T47D (cell line): ENCODE data around the gene FYCO1.
"Not testable (repeated sequence)": the region's sequence is repeated elsewhere in the genome, so short reads cannot be mapped to it uniquely, and the experiment has no call there.

ENCODE experiments used
- DNase-seq, 2 experiments: peaks; one replicate each; pipeline versions ENCODE4 v3.0.0 to v3.0.0-alpha.2; 2011 to 2012; ENCODE audit warnings: low read depth in 1 of 2, low spot score in 1 of 2
- JUND ChIP-seq: IDR thresholded peaks from 2 replicates; pipeline ENCODE4 v1.6.1; 2012; ENCODE audit warnings: low read depth
- in situ Hi-C: cut with HindIII; loops from 2 replicates; pipeline ENCODE4 v1.10.0; 2016; ENCODE audit warnings: low sequenced_read_pairs, low pct_unique_long_range_greater_than_20kb

FYCO1 gene

DNA sequence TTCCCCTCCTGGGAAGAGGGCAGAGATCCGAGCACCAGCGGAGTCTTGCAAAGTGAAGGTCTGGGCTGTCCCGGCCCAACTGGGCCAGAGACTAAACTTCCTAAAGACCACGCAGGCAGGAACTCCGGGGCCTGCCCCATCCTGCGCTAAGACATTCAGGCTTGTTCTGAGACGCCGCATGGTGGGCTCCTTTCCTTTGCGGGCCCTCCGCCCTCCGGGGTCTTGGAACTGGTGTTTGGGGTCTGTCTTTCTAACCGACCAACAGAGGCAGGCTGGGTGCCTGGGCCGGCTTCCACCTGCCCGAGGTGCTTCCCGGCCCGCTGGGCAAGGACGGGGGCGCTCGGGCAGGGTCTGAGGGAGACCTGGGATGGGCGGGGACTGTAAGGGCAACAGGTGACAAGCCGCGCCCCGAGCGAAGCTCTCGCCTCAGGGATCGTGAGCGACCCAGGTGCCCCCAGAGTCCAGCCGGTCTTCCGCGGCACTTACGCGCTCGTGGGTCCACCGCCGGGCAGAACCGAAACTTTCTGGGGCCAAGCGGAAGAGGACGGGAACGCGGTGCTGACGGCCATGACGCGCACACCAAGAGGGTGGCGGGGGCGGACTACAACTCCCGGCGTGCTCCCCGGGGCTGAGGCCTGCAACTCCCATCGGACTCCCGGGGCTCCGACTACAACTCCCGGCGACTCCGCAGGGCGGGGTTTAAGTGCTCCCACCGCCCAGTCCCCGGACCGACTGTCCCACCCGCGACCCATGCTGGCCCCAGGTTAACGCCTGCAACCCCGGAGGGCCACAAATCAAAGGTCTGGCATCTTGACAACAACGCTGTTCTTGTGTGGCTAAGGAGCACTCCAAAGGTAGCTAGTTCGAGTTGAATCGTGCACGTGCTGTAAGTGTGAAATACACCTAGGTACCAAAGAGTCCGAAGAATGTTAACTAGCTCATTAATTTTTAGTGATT lies at the start of gene FYCO1:
Gene FYCO1 (minus strand): TSS at position 589 of the 957 bp plus-strand sequence. CDS start 10,914 bp downstream, outside the sequence.
- TF ChIP-seq JUND = no peak
- in situ Hi-C loops = no loop called here
- peak; percentile 90 for DNase-seq

DNA sequence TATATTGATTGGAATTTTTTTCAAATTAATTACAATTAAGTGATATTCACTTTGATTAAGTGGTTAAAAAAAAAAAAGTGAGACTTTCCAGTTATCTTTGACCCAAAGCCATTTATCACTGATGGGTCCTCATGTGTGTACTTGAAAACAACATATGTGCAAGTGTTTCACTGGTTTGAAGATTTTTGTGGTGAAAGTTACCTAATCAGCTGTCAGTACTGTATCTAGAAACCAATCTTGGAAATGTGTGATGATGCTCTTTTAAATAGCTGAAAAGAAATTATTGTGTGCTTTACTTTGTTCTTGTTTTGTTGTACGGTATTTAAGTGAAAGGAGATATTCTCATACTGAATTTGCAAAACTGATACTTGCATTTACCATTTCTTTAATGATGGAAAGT lies 43.3 kb upstream of the FYCO1 start:
- in situ Hi-C loops = no loop called here
- no peak for TF ChIP-seq JUND

DNA sequence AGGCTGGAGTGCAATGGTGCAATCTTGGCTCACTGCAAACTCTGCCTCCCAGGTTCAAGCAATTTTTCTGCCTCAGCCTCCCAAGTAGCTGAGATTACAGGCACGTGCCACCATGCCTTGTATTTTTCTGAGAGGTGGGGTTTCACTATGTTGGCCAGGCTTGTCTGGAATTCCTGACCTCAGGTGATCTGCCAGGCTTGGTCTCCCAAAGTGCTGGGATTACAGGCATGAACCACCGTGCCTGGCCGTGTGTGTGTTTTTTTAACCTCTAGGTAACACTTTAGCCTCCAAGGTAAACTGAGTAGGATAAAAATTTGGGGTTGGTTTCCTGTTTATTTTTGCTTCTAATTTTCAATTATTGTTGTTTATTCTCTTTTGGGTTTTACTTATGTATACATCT lies 42.4 kb upstream of the FYCO1 start:
- DNase-seq, in situ Hi-C loops: not testable (repeated sequence)

More for the DNA sequence above, 43.3 kb upstream of the FYCO1 start:
- no peak for DNase-seq

DNA sequence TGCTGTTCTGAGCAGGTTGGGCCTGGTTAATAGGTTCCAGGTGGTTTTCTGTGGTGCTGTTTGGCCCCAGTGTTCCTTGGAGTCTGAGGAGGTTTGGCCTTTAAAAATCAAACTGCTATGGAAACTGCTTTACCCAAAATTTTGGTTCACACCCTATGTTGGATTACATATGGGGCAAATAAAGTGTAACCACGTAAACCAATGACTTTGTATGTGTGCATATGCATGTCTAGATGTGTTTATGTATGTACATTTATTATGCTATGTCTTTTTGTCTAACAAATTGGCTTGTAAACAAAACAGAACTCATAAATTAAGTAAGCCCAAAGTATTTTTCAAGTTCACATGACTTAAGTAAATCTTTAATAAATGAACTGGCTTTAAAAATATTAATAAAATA lies 40.6 kb upstream of the FYCO1 start:
- DNase-seq = no peak
- TF ChIP-seq JUND = no peak
- in situ Hi-C loops = no loop called here

DNA sequence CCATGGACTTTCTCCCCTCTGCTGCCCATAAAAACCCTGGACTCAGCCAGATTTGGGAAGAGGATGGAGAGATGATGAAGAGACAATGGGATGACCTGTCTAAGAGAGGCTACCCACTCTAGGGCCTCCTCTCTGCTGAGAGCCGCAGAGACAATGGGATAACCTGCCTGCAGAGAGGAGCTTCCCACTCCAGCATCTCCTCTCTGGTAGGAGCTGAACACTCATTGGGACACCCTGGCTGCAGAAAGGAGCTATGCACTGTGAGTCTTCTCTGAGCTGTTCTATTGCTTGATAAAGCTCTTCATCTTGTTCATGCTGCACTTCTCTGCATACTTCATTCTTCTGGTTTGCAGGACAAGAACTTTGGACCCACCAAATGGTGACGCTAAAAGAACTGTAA lies 36.1 kb upstream of the FYCO1 start:
- DNase-seq = no peak
- in situ Hi-C loops = no loop called here
- no peak for TF ChIP-seq JUND

DNA sequence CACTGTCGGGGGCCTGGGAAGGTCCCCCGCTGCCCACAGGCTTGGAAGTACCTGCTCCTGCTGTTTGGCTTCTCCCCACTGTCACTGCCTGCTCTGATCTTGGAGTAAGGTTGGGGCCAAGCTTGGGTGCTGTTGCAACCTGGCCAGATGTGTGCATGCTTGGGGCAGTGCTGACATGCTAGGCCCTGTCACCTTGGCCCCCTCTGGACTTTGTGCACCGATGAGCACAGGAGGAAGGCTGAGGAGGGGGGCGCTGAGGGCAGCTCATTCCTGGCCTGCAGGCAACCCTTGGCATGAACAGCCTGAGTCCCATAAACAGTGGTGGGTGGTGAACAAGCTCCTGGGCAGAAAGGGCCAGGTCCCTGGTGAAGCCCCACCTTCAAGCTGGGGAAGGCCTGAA lies 35.6 kb upstream of the FYCO1 start:
- TF ChIP-seq JUND = no peak
- DNase-seq = no peak
- in situ Hi-C loops = no loop called here

DNA sequence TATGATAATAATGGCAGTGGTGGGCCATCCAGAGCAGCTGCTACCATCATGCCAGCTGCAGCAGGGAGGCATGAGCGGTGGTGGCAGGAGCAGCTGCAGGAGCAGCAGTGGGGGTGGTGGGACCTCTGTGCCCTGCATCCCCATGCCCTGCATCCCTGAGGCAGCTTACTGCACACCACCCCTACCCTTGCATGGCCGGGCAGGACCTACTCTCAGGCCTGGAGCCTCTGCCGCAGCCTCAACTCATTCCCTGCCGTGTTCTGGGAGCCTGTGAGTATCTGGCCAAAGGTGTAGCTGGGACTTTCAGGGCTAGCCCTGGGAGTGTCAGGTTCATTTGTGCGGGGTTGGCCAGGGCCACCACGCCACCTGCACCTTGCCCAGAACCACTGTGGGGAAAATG lies 35.0 kb upstream of the FYCO1 start:
- in situ Hi-C loops = no loop called here

DNA sequence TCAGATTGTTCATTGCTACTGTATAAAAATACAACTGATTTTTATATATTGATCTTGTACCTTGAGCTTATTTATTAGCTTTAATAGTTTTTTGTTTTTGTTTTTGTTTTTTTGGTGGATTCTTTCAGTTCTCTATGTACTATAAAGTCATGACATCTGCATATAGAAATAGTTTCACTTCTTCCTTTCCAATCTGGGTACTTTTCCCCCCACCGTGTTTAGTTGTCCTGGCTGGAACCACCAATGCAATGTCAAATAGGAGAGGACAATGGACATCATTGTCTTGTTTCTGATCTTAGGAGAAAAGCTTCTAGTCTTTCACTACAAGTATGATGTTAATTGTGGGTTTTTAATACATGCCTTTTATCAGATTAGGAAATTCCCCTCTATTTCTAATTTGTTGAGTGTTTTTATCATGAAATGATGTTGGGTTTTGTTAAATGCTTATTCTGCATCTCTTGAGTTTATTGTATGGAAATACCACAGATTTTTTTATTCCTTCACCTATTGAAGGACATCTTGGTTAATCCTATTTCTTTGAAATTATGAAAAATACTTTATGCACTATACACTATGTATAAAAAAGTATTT lies 34.4 kb upstream of the FYCO1 start:
- in situ Hi-C loops = no loop called here
- no peak for TF ChIP-seq JUND
- no peak for DNase-seq

More for the DNA sequence above, 35.0 kb upstream of the FYCO1 start:
- no peak for TF ChIP-seq JUND
- no peak for DNase-seq

DNA sequence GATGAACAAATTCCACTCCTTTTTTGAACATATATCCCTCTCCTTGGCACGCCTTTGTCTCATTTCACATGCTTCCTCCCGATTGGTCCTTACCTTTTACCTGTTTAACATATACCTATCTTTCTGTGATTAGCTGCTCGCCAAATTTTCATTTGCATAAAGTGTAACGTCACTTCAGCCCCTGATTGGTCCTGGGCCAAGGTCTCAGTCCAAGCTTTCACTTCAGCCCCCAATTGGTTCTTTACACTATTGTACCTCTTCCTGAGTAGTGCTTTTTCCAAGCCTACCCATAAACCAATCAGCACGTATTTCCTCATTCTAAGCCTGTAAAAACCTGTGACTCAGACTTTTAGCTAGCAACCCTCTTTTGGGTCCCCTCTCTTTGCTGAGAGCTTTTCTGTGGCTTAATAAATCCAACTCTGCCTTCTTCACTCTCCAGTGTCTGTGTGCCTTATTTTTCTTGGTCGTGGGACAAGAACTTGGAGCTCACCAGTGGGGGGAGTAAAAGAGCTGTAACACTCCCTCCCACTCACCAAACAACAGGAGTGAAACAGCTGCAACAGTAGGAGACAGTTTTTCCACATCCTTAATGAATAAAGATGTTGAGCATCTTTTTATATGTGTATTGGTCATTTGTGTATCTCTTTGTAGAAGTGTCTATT lies 32.2 kb upstream of the FYCO1 start:
- no peak for TF ChIP-seq JUND
- in situ Hi-C loops = no loop called here
- DNase-seq = peak in 1 of 2 experiments; percentile 30

DNA sequence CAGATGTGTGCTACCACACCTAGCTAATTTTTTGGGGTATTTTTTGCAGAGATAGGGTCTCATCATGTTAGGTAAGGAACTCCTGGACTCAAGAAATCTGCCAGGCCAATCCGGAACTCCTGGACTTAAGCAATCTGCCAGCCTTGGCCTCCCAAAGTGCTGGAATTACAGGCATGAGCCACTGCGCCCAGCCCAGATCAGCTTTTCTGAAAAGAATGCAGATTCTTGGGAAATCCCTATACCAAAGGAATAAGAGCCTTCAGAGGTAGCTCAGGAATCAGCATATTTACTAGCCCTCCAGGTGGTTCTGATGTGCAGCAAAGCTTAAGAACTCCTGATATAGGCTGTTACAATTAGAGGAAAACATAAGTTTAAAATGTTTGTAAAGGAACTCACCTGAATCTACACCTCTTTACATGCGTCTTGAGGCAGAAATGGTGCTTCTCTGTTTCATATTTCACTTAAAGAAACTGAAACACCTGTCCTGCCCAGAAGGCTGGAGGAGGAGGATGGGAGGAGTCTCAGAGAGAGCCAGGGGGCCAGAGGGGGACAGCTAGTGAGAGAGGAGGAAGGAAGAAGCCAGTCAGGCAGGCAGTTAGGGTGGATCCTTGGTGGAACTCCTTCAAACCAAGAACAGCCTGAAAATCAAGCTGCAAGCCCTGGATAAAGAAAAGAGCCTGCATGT lies 31.5 kb upstream of the FYCO1 start, which contains the start of gene XCR1:
Gene XCR1 (minus strand): TSS at position 463 of the 685 bp plus-strand sequence. CDS start 5,536 bp downstream, outside the sequence.
- no peak for TF ChIP-seq JUND
- in situ Hi-C loops = no loop called here
- DNase-seq = no peak

DNA sequence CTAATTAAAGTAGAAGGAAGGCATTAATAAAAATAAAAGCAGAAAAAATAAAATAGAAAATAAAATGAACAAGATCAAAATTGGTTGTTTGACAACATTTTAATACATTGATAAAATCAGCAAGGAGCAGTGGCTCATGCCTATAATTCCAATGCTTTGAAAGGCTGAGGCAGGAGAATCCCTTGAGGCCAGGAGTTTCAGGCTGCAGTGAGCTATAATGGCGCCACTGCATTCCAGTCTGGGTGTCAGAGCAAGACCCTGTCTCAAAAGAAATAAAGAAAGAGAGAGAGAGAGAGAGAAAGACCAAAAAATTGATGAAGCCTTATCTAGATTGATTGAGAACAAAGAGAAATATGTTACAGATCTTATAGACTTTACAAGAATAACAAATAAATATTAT lies 29.5 kb upstream of the FYCO1 start:
- in situ Hi-C loops = no loop called here
- no peak for TF ChIP-seq JUND
- no peak for DNase-seq

DNA sequence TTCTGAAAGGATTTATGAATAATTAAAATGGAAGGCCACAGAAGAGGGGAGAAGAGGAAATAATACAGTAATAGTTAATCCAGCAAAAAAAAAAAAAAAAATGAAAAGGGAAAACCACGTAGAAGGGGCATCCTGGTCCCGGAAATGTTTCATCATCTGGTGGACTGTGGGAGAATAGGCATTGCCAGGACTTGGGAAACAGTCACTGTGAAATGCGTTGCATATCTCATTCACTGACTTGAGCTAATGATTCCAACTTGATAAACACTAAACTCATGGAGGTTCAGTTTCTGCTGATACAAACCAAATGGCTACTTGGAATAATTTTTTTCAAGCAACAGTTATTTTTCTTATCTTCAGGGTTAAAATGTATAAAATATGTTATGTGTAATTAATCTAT lies 28.5 kb upstream of the FYCO1 start:
- TF ChIP-seq JUND = no peak
- in situ Hi-C loops = no loop called here
- no peak for DNase-seq
